H54 (cell line): ENCODE data around the gene EXOC1.

Experiments used
- DNase-seq: peaks from one replicate; pipeline ENCODE4 v3.0.0; 2011; ENCODE audit warnings: low spot score, mixed read lengths; ENCODE audit not compliant: insufficient read length
- FAIRE-seq: peaks from 3 replicates; lab custom pipeline; 2011; peaks lifted over from hg19 to GRCh38; lab: Jason Lieb, UNC
- POLR2A ChIP-seq: IDR thresholded peaks from 2 replicates; pipeline ENCODE4 v1.6.1; 2011; ENCODE audit warnings: low read depth, mild to moderate bottlenecking, low read length

The EXOC1 gene

GRCh38 chr4:55853484-55854046 lies at the start of gene EXOC1:
EXOC1 (plus strand) TSS chr4:55853648; CDS start chr4:55858324, 4,676 bp downstream.
- FAIRE-seq, result peak; percentile 94
- peak; percentile 57 for DNase-seq
- TF ChIP-seq POLR2A, result peak; percentile 82

- FAIRE-seq (no peak), DNase-seq (no peak)
- no peak for TF ChIP-seq POLR2A
Observed at GRCh38 chr4:55807556-55807955, 45.9 kb upstream of the EXOC1 start.

GRCh38 chr4:55808186-55808585 lies 45.3 kb upstream of the EXOC1 start:
- FAIRE-seq, result no peak
- DNase-seq, result no peak
- TF ChIP-seq POLR2A, result no peak

GRCh38 chr4:55808632-55809031 lies 44.8 kb upstream of the EXOC1 start:
- TF ChIP-seq POLR2A, result no peak
- DNase-seq (no peak), FAIRE-seq (no peak)

- no peak for DNase-seq
- no peak for FAIRE-seq
- no peak for TF ChIP-seq POLR2A
Observed at GRCh38 chr4:55817691-55818090, 35.8 kb upstream of the EXOC1 start.

GRCh38 chr4:55819634-55820033 lies 33.8 kb upstream of the EXOC1 start, which contains the start of gene EXOC1L:
EXOC1L (plus strand) TSS chr4:55819790; CDS start chr4:55820027, 237 bp downstream.
- no peak for DNase-seq
- TF ChIP-seq POLR2A, result no peak
- no peak for FAIRE-seq

- no peak for TF ChIP-seq POLR2A
- DNase-seq, result no peak
- no peak for FAIRE-seq
Observed at GRCh38 chr4:55820279-55820678, 33.2 kb upstream of the EXOC1 start.

- FAIRE-seq (no peak), DNase-seq (no peak)
- TF ChIP-seq POLR2A, result no peak
Observed at GRCh38 chr4:55822329-55822728, 31.1 kb upstream of the EXOC1 start.

GRCh38 chr4:55824865-55825264 lies 28.6 kb upstream of the EXOC1 start:
- DNase-seq (no peak), FAIRE-seq (no peak)
- TF ChIP-seq POLR2A, result no peak

- no peak for DNase-seq
- TF ChIP-seq POLR2A, result no peak
- no peak for FAIRE-seq
Observed at GRCh38 chr4:55826986-55827385, 26.5 kb upstream of the EXOC1 start.

GRCh38 chr4:55827582-55827981 lies 25.9 kb upstream of the EXOC1 start:
- TF ChIP-seq POLR2A, result no peak
- DNase-seq (no peak), FAIRE-seq (no peak)

GRCh38 chr4:55830048-55830447 lies 23.4 kb upstream of the EXOC1 start:
- no peak for FAIRE-seq
- DNase-seq, result no peak
- no peak for TF ChIP-seq POLR2A

- TF ChIP-seq POLR2A, result no peak
- FAIRE-seq (no peak), DNase-seq (no peak)
Observed at GRCh38 chr4:55830716-55831115, 22.7 kb upstream of the EXOC1 start.

- no peak for DNase-seq
- no peak for FAIRE-seq
- no peak for TF ChIP-seq POLR2A
Observed at GRCh38 chr4:55834086-55834795, 19.2 kb upstream of the EXOC1 start.

- no peak for FAIRE-seq
- TF ChIP-seq POLR2A, result no peak
Observed at GRCh38 chr4:55837903-55838302, 15.5 kb upstream of the EXOC1 start.

GRCh38 chr4:55838356-55838755 lies 15.1 kb upstream of the EXOC1 start:
- DNase-seq (no peak), FAIRE-seq (no peak)
- no peak for TF ChIP-seq POLR2A

More at GRCh38 chr4:55837903-55838302, 15.5 kb upstream of the EXOC1 start:
- no peak for DNase-seq
